GM12892 (cell line): Measurements from ENCODE around the gene FASTKD3.

Experiments
- POLR2A ChIP-seq: IDR thresholded peaks from 2 replicates; pipeline ENCODE4 v1.6.1; 2011; ENCODE audit warnings: low read depth, low read length, control low read depth
- POLR2AphosphoS5 ChIP-seq: IDR thresholded peaks from 2 replicates; pipeline ENCODE4 v1.6.1; 2011; ENCODE audit warnings: low read depth, low read length, control low read depth
- TAF1 ChIP-seq: IDR thresholded peaks from 2 replicates; pipeline ENCODE4 v1.6.1; 2011; ENCODE audit warnings: low read depth, mild to moderate bottlenecking, control low read depth, low read length, borderline replicate concordance

GRCh38 chr5:7873216-7873615 lies 4.4 kb upstream of the FASTKD3 start:
- no peak for TF ChIP-seq POLR2A
- no peak for TF ChIP-seq TAF1
- TF ChIP-seq POLR2AphosphoS5, result no peak
